ENCODE measurements around the gene MTCL1. TPM values are rescaled to one million over a fixed set of nuclear protein-coding genes. Genes with fewer than 3 reads are reported as not detected.

Gene MTCL1
- total and polyA plus RNA-seq, 10 of the 15 experiments (the other 5 are each of a cell fraction or from before 2014, with no cell fraction given): 0.03 to 0.36 (median 0.13) TPM; not detected in 4

DNA sequence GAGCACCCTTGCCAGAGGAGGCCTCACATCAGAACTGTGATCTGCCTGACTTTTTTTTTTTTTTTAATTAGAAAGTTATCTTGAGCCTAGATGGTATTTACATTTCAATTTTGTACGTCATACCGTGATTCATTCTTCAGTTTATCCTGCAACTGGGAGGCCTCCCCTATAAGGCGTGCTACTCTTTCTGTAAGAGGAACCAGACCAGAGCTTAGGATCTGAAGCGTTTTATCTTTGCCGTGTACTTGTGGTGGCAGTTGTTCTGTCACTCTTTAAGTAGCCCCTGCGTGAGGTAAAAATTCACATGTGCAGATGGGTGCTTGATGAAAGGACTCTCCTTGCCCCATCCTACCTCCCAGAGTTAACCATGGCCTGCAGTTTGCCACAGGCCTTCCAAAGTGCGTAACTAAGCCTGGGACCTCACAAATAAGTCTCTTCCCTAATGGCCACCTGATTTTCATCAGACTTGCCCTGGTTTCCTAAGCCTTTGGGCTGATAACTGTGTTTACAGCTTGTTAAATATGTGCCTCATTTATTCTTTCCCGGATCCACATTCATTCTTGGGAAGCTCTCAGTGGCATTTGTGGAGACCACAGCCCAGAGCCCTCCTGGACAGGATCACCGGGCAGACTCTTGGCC lies 96.0 kb downstream of the MTCL1 start (continued):
- TF ChIP-seq, protein P1, sequence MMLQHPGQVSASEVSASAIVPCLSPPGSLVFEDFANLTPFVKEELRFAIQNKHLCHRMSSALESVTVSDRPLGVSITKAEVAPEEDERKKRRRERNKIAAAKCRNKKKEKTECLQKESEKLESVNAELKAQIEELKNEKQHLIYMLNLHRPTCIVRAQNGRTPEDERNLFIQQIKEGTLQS (IDR thresholded peaks at IDR 0.05; ENCODE audit: borderline replicate concordance, extremely low read depth, low read depth, low read length): no peak
- TF ChIP-seq RB1 (IDR thresholded peaks at IDR 0.05; ENCODE audit: borderline replicate concordance) (no peak), SREBF1 (IDR thresholded peaks at IDR 0.05; ENCODE audit: low read length) (no peak), LARP7 (IDR thresholded peaks at IDR 0.05) (no peak), ZNF217 (IDR thresholded peaks at IDR 0.05) (no peak)
- TF ChIP-seq, protein P2, sequence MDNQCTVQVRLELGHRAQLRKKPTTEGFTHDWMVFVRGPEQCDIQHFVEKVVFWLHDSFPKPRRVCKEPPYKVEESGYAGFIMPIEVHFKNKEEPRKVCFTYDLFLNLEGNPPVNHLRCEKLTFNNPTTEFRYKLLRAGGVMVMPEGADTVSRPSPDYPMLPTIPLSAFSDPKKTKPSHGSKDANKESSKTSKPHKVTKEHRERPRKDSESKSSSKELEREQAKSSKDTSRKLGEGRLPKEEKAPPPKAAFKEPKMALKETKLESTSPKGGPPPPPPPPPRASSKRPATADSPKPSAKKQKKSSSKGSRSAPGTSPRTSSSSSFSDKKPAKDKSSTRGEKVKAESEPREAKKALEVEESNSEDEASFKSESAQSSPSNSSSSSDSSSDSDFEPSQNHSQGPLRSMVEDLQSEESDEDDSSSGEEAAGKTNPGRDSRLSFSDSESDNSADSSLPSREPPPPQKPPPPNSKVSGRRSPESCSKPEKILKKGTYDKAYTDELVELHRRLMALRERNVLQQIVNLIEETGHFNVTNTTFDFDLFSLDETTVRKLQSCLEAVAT (IDR thresholded peaks at IDR 0.05): no peak
- TF ChIP-seq, protein P3, sequence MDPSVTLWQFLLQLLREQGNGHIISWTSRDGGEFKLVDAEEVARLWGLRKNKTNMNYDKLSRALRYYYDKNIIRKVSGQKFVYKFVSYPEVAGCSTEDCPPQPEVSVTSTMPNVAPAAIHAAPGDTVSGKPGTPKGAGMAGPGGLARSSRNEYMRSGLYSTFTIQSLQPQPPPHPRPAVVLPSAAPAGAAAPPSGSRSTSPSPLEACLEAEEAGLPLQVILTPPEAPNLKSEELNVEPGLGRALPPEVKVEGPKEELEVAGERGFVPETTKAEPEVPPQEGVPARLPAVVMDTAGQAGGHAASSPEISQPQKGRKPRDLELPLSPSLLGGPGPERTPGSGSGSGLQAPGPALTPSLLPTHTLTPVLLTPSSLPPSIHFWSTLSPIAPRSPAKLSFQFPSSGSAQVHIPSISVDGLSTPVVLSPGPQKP (IDR thresholded peaks at IDR 0.05; ENCODE audit: low read depth, low read length): no peak

DNA sequence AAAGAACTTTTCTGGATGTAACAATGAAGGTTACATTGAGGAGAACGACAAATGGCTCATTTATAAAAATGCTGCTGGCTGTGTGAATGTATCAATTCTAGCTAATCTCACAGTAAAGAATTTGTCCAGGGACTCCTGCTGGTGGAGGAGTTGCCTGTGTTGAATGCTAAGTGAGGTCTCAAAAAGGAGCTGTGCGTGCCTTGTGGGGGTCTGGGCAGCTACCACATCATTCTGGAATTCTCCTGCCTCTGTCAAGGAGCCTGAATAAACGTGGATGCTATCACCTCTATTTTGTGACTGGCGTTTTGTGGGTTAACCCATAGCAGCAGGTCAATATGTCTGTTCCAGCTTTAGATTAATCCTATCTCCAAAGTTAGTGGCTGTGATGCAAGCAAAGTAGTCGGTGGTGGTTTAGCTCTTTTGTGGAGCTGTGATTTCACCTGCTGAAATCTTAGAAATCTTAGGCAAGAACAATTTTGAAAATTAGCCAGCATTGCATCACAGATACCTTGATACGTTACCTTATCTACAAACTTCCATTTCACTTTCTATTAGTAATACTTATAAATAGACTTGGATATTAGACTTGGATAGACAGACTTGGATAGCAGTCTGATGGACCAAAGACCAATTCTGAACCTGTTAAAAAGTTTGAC lies 96.8 kb downstream of the MTCL1 start:
- Histone ChIP-seq H3K27me3 (replicated peaks in 1 of 2; ENCODE audit: control insufficient read depth in 2 of 2, insufficient read depth in 2 of 2, low read length in 1 of 2) (no peaks in the 10 kb centered on the region), H3K79me2 (ENCODE audit: control insufficient read depth, insufficient read depth, low read length) (no peaks in the 10 kb centered on the region), H3K36me3 (ENCODE audit: control insufficient read depth in 2 of 2, insufficient read depth in 2 of 2, low read length in 1 of 2) (no peaks in the 10 kb centered on the region), H3K9me3 (replicated peaks; ENCODE audit: control insufficient read depth, insufficient read depth, low read length) (no peaks in the 10 kb centered on the region), H3K9ac (ENCODE audit: control insufficient read depth, insufficient read depth, low read length) (no peak overlapping the region), H3K4me1 (ENCODE audit: control insufficient read depth, insufficient read depth, low read length) (no peaks in the 10 kb centered on the region), H3K4me3 (no peak overlapping the region), H2AFZ (ENCODE audit: control insufficient read depth, low read depth, low read length) (no peak overlapping the region), H3K27ac (ENCODE audit: control insufficient read depth, insufficient read depth) (no peak overlapping the region), H3K4me2 (ENCODE audit: control insufficient read depth, insufficient read depth) (no peak overlapping the region), H4K20me1 (ENCODE audit: control insufficient read depth, insufficient read depth) (no peaks in the 10 kb centered on the region)
- RAD21 ChIA-PET (ENCODE audit: unreplicated experiment): no interaction called here
- 4% methylated on average over 6 of the region's 6 CpGs for WGBS (ENCODE audit: insufficient coverage, insufficient replicate concordance, low lambda C conversion rate, missing lambda C conversion rate)
- in situ Hi-C loops (cut with MboI): no loop called here
- no peak for DNase-seq (ENCODE audit: low read depth, low spot score)
- CTCF ChIA-PET: interaction anchor here (0.9 kb wide), 1 partner anchor 14 kb away, joined by 3 read pairs; no protein-coding TSS in a partner anchor
- no TSS peak for BruUV-seq (replicated peaks)
- ATAC-seq: no peak
- FAIRE-seq: no peak
- intact Hi-C loops (cut with micrococcal nuclease; ENCODE audit: unreplicated experiment): no loop called here
- TF ChIP-seq, protein P4, sequence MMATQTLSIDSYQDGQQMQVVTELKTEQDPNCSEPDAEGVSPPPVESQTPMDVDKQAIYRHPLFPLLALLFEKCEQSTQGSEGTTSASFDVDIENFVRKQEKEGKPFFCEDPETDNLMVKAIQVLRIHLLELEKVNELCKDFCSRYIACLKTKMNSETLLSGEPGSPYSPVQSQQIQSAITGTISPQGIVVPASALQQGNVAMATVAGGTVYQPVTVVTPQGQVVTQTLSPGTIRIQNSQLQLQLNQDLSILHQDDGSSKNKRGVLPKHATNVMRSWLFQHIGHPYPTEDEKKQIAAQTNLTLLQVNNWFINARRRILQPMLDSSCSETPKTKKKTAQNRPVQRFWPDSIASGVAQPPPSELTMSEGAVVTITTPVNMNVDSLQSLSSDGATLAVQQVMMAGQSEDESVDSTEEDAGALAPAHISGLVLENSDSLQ (IDR thresholded peaks at IDR 0.05): no peak
- TF ChIP-seq, protein P5, sequence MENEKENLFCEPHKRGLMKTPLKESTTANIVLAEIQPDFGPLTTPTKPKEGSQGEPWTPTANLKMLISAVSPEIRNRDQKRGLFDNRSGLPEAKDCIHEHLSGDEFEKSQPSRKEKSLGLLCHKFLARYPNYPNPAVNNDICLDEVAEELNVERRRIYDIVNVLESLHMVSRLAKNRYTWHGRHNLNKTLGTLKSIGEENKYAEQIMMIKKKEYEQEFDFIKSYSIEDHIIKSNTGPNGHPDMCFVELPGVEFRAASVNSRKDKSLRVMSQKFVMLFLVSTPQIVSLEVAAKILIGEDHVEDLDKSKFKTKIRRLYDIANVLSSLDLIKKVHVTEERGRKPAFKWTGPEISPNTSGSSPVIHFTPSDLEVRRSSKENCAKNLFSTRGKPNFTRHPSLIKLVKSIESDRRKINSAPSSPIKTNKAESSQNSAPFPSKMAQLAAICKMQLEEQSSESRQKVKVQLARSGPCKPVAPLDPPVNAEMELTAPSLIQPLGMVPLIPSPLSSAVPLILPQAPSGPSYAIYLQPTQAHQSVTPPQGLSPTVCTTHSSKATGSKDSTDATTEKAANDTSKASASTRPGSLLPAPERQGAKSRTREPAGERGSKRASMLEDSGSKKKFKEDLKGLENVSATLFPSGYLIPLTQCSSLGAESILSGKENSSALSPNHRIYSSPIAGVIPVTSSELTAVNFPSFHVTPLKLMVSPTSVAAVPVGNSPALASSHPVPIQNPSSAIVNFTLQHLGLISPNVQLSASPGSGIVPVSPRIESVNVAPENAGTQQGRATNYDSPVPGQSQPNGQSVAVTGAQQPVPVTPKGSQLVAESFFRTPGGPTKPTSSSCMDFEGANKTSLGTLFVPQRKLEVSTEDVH (IDR thresholded peaks at IDR 0.05; ENCODE audit: low read depth, partially characterized antibody): no peak
- TF ChIP-seq ZNF622 (IDR thresholded peaks at IDR 0.05): no peak
- TF ChIP-seq SREBF1 (IDR thresholded peaks at IDR 0.05; ENCODE audit: low read length): no peak
- POLR2A ChIA-PET: interaction anchor here (0.6 kb wide), 1 partner anchor 15 kb away, joined by 3 read pairs; no protein-coding TSS in a partner anchor
- SMC1A ChIA-PET (ENCODE audit: uncharacterized antibody, unreplicated experiment): no interaction called here

Data from GM12878 (cell line).